ENCODE results near the gene PCNX4.

Gene PCNX4

GRCh38 chr14:60089221-60089620 is 2.5 kb upstream of the PCNX4 start:
- TF ChIP-seq POLR2AphosphoS5 (IDR thresholded peaks at IDR 0.05; ENCODE audit: low read depth, low read length) (no peak), REST (IDR thresholded peaks at IDR 0.05; ENCODE audit: insufficient read depth in 1 of 2, low read depth in 2 of 2, low read length in 2 of 2) (no peak), FOXP2 (optimal IDR thresholded peaks at IDR 0.05; ENCODE audit: borderline replicate concordance, extremely low read depth, extremely low read length, insufficient read depth) (no peak), TAF1 (IDR thresholded peaks at IDR 0.05; ENCODE audit: borderline replicate concordance, insufficient read depth, low read length) (no peak), SIN3A (IDR thresholded peaks at IDR 0.05; ENCODE audit: borderline replicate concordance, insufficient read depth, low read length) (no peak)

DNA sequence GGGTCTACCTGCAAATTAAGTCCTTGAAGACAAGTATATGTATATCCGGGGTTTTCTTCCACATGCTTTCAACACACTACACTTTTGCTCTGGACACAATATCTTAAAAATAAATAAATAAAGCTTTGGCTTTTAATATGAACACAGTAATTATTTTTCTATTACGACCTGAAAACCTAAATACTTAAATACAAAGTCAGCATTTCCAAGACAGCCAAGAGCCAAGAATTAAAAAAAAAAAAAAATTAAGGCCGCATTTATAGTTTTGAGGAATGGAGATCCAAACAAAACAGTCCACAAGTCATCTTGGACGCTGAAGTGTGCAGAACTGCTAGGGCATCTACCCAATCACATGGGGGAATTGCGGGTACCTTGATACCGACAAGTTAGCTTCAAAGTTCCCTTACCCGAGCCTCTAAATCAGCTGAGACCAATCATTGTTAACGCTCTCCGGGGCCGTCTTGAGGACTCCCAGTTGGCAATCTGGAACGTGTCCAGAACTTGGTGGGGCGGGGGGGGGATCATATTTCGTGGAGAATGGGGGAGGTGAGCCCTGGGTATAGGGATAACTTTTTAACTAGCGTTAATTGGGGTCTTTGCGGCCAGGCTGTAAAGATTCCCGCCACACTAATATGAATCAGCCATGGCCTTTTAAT is 731 bp upstream of the PCNX4 start:
- no peak for TF ChIP-seq REST (IDR thresholded peaks at IDR 0.05; ENCODE audit: insufficient read depth in 1 of 2, low read depth in 2 of 2, low read length in 2 of 2)
- TF ChIP-seq POLR2AphosphoS5 (IDR thresholded peaks at IDR 0.05; ENCODE audit: low read depth, low read length): no peak

- TF ChIP-seq REST (IDR thresholded peaks at IDR 0.05; ENCODE audit: insufficient read depth in 1 of 2, low read depth in 2 of 2, low read length in 2 of 2) (no peak), FOXP2 (optimal IDR thresholded peaks at IDR 0.05; ENCODE audit: borderline replicate concordance, extremely low read depth, extremely low read length, insufficient read depth) (no peak), TAF1 (IDR thresholded peaks at IDR 0.05; ENCODE audit: borderline replicate concordance, insufficient read depth, low read length) (no peak), POLR2AphosphoS5 (IDR thresholded peaks at IDR 0.05; ENCODE audit: low read depth, low read length) (no peak), SIN3A (IDR thresholded peaks at IDR 0.05; ENCODE audit: borderline replicate concordance, insufficient read depth, low read length) (no peak)
Measured at GRCh38 chr14:60092526-60092920, 800 bp downstream of the PCNX4 start.

- TF ChIP-seq SIN3A (IDR thresholded peaks at IDR 0.05; ENCODE audit: borderline replicate concordance, insufficient read depth, low read length) (no peak), REST (IDR thresholded peaks at IDR 0.05; ENCODE audit: insufficient read depth in 1 of 2, low read depth in 2 of 2, low read length in 2 of 2) (no peak), FOXP2 (optimal IDR thresholded peaks at IDR 0.05; ENCODE audit: borderline replicate concordance, extremely low read depth, extremely low read length, insufficient read depth) (no peak), TAF1 (IDR thresholded peaks at IDR 0.05; ENCODE audit: borderline replicate concordance, insufficient read depth, low read length) (no peak), POLR2AphosphoS5 (IDR thresholded peaks at IDR 0.05; ENCODE audit: low read depth, low read length) (no peak)
Measured at GRCh38 chr14:60093080-60093479, 1.4 kb downstream of the PCNX4 start.

GRCh38 chr14:60093606-60094005 is 1.9 kb downstream of the PCNX4 start:
- TF ChIP-seq TAF1 (IDR thresholded peaks at IDR 0.05; ENCODE audit: borderline replicate concordance, insufficient read depth, low read length): no peak
- TF ChIP-seq SIN3A (IDR thresholded peaks at IDR 0.05; ENCODE audit: borderline replicate concordance, insufficient read depth, low read length): no peak
- TF ChIP-seq REST (IDR thresholded peaks at IDR 0.05; ENCODE audit: insufficient read depth in 1 of 2, low read depth in 2 of 2, low read length in 2 of 2): no peak
- no peak for TF ChIP-seq FOXP2 (optimal IDR thresholded peaks at IDR 0.05; ENCODE audit: borderline replicate concordance, extremely low read depth, extremely low read length, insufficient read depth)
- TF ChIP-seq POLR2AphosphoS5 (IDR thresholded peaks at IDR 0.05; ENCODE audit: low read depth, low read length): no peak

Data from PFSK-1 (cell line).